Naive thymus-derived CD8-positive, alpha-beta T cell (primary cell): Measurements from ENCODE around the gene RNFT2. TPM values are rescaled to one million over a fixed set of nuclear protein-coding genes. Genes with fewer than 3 reads are reported as not detected.

Experiments used
- ATAC-seq, 2 donors: fragments of 150-1000 bp; cut with Tn5 transposase in 1 of 2; sonication (Bioruptor Pico), chemical (Tn5 transposase) in 1 of 2; 1 replicate in 1 of 2; 2 replicates in 1 of 2; pipeline ENCODE4 v1.10.0; 2021; ENCODE audit warnings: mild to moderate bottlenecking in 2 of 2, moderate library complexity in 2 of 2
- POLR2A ChIA-PET: fragments of 350-600 bp; sonication (Branson Sonifier 250); formaldehyde crosslinking; loops from one replicate; lab custom pipeline; 2021; ENCODE audit warnings: antibody characterized with exemption; lab: Charles Lee
- DNase-seq, 10 donors: peaks; one replicate each; pipeline versions ENCODE4 v3.0.0 to v3.0.0-alpha.2; 2020 to 2022
- H3K27ac Mint-ChIP-seq, 10 donors: one replicate each; pipeline ENCODE4 v1.8.0; 2020 to 2022; ENCODE audit warnings: mild to moderate bottlenecking in 10 of 10, mixed read lengths in 10 of 10, moderate library complexity in 4 of 10, inconsistent platforms in 1 of 10
- H3K27me3 Mint-ChIP-seq, 5 donors: one replicate each; pipeline ENCODE4 v1.8.0; 2021 to 2022; ENCODE audit warnings: mixed read lengths in 5 of 5
- H3K36me3 Mint-ChIP-seq, 3 donors: one replicate each; pipeline ENCODE4 v1.8.0; 2020 to 2022; ENCODE audit warnings: mixed read lengths in 3 of 3, mild to moderate bottlenecking in 2 of 3, inconsistent platforms in 1 of 3
- H3K4me1 Mint-ChIP-seq, 4 donors: one replicate each; pipeline ENCODE4 v1.8.0; 2021 to 2022; ENCODE audit warnings: mixed read lengths in 4 of 4
- H3K4me3 Mint-ChIP-seq, 10 donors: one replicate each; pipeline ENCODE4 v1.8.0; 2020 to 2022; ENCODE audit warnings: mild to moderate bottlenecking in 10 of 10, mixed read lengths in 10 of 10, moderate library complexity in 6 of 10, inconsistent platforms in 1 of 10
- H3K9me3 Mint-ChIP-seq, 9 donors: one replicate each; pipeline ENCODE4 v1.8.0; 2020 to 2022; ENCODE audit warnings: mixed read lengths in 9 of 9, mild to moderate bottlenecking in 3 of 9, inconsistent platforms in 1 of 9, moderate library complexity in 1 of 9
- polyA plus RNA-seq, 3 donors: library from polyadenylated mRNA; unstranded; fragments of 300-500 nt; fragmentation: Illumina TruSeq; gene quantifications; one replicate each; pipeline ENCODE4 v1.2.3, GENCODE V29; 2021
- total RNA-seq, 8 experiments: library from RNA in 2 of 8; stranded (reverse) in 2 of 8; gene quantifications; one replicate each; pipeline ENCODE4 v1.2.3 and lab custom pipeline; 2021 to 2026

RNFT2 gene
- total and polyA plus RNA-seq, 5 experiments from 2014 or later: 1.9 to 7.2 (median 2.4) TPM

DNA sequence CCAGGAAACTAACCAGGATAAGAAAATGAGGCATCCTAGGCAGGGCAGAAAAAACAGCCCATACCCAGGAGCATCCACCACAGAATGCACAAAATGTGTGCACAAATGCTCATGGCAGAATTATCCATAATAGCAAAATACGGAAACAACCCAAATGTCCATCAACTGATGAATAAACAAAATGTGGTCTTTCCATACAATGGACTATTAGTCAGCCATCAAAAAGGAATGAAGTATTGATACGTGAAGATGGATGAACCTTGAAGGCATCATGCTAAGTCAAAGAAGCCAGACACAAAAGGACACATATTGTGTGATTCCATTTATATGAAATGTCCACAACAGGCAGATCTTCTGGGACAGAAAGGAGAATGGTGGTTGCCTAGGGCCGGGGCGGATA is 124.1 kb downstream of the RNFT2 start:
- H3K27me3 Mint-ChIP-seq: peaks cover 6 to 23% (median 14%) of the 10 kb centered on the region in 5 donors
- no peaks in the 10 kb centered on the region for H3K36me3 Mint-ChIP-seq
- H3K4me1 Mint-ChIP-seq: peaks cover 5 to 25% (median 9%) of the 10 kb centered on the region in 4 donors
- POLR2A ChIA-PET: no interaction called here
- no peak overlapping the region for H3K4me3 Mint-ChIP-seq
- ATAC-seq (no peak), DNase-seq (no peak)
- H3K9me3 Mint-ChIP-seq: peaks cover 0 to 4% (median 0%) of the 10 kb centered on the region in 9 donors
- H3K27ac Mint-ChIP-seq: peak overlapping the region in 1 of 10 donors; percentile 31

DNA sequence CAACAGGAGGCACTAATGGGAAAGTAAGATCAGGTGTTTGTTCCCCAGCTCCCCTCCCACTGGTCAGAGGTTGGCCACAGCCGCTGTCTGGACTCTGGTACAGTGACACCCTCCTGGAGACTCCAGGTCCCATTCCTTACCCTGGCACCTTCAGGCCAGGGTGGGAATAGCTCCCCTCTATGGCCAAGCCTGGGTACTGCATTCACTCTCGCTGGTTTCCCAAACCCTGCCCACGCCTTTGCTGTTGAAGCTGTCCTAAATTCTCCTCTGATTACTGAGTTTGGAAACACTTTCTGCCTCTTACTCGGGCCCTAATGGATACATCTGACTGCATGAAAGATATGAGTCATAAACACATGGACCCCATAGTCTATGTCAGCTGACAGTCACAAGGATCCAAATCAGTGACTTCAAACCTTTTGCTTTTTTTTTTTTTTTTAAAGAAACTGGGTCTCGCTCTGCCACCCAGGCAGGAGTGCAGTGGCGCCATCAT is 125.2 kb downstream of the RNFT2 start:
- no peak for DNase-seq
- Mint-ChIP-seq H3K36me3 (no peaks in the 10 kb centered on the region), H3K4me3 (no peak overlapping the region), H3K27ac (peak overlapping the region in 1 of 10 donors; percentile 26), H3K27me3 (peaks cover 2 to 15% (median 7%) of the 10 kb centered on the region in 5 donors), H3K4me1 (peaks cover 3 to 15% (median 7%) of the 10 kb centered on the region in 4 donors), H3K9me3 (peaks cover 0 to 4% (median 0%) of the 10 kb centered on the region in 9 donors)
- ATAC-seq: no peak
- POLR2A ChIA-PET: no interaction called here

GRCh38 chr12:116864371-116865160 is 126.5 kb downstream of the RNFT2 start:
- Mint-ChIP-seq H3K27ac (peak overlapping the region in 1 of 10 donors; percentile 5), H3K4me3 (no peak overlapping the region), H3K36me3 (no peaks in the 10 kb centered on the region), H3K4me1 (peaks cover 3 to 13% (median 7%) of the 10 kb centered on the region in 4 donors), H3K9me3 (peaks cover 0 to 4% (median 0%) of the 10 kb centered on the region in 9 donors), H3K27me3 (peaks cover 1 to 9% (median 3%) of the 10 kb centered on the region in 5 donors)
- no peak for DNase-seq
- POLR2A ChIA-PET: no interaction called here
- ATAC-seq: no peak

GRCh38 chr12:116867523-116867922 is 129.4 kb downstream of the RNFT2 start:
- POLR2A ChIA-PET: no interaction called here
- Mint-ChIP-seq H3K27me3 (peaks cover 0 to 4% (median 2%) of the 10 kb centered on the region in 5 donors), H3K9me3 (peaks cover 0 to 4% (median 0%) of the 10 kb centered on the region in 9 donors)

DNA sequence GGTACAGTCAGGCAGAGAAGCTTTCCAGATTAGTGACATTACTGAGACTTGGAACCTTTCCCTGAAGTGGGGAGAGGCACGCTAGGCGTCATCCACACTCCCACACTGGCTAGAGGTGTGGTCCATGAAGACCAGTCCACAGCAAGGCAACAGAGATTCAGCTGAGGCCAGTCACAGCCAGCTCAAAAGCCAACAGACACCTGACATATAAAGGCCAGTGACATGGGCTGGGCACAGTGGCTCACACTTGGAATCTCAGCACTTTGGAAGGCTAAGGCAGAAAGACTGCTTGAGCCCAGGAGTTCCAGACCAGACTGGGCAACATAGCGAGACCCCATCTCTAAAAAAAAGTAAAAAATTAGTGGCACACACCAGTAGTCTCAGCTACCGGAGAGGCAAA is 132.2 kb downstream of the RNFT2 start:
- Mint-ChIP-seq H3K27me3 (peaks cover 0 to 18% (median 10%) of the 10 kb centered on the region in 5 donors), H3K36me3 (no peaks in the 10 kb centered on the region), H3K4me1 (peaks cover 4 to 20% (median 7%) of the 10 kb centered on the region in 4 donors), H3K27ac (no peak overlapping the region), H3K4me3 (no peak overlapping the region), H3K9me3 (peaks cover 0 to 11% (median 3%) of the 10 kb centered on the region in 9 donors)
- no peak for DNase-seq
- POLR2A ChIA-PET: no interaction called here
- no peak for ATAC-seq

More at GRCh38 chr12:116867523-116867922, 129.4 kb downstream of the RNFT2 start:
- Mint-ChIP-seq H3K27ac (no peak overlapping the region), H3K36me3 (no peaks in the 10 kb centered on the region), H3K4me3 (no peak overlapping the region), H3K4me1 (peaks cover 0 to 3% (median under 1%) of the 10 kb centered on the region in 4 donors)
- ATAC-seq (no peak), DNase-seq (no peak)

DNA sequence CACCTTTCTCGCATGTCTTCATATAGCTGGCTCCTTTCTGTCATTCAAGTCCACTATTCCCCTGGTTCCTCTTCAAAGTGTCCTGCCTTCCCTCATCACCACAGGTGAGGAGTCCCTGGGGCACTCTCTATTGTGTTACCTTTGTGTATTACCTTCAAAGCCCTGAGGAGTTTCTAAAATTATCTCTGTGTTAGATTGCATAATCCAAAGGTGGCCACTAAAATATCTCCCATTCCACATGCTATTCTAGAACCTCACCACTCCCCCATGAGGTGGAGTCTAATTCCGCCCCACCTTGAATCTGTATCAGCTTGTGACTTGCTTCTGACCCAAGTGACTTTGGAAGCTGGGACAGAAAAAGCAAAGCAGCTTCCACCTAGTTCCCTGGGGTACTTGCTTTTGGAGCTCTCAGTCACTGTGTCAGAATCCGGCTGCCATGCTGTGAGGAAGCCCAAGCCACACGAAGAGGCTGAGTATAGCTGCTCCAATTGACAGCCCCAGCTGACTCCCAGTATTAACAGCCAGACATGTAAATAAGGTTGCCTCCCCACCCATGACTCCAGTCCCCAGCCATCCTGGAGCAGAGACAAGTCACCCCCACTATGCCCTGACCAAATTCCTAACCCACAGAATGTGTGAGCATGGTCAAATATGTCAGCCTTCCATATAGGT is 136.3 kb downstream of the RNFT2 start:
- Mint-ChIP-seq H3K9me3 (peaks cover 0 to 11% (median 3%) of the 10 kb centered on the region in 9 donors), H3K4me3 (no peak overlapping the region), H3K27ac (no peak overlapping the region), H3K36me3 (peaks cover 0 to 2% (median 0%) of the 10 kb centered on the region in 3 donors), H3K4me1 (peaks cover 12 to 33% (median 18%) of the 10 kb centered on the region in 4 donors), H3K27me3 (peaks cover 14 to 56% (median 37%) of the 10 kb centered on the region in 5 donors)
- DNase-seq (no peak), ATAC-seq (no peak)
- POLR2A ChIA-PET: no interaction called here

DNA sequence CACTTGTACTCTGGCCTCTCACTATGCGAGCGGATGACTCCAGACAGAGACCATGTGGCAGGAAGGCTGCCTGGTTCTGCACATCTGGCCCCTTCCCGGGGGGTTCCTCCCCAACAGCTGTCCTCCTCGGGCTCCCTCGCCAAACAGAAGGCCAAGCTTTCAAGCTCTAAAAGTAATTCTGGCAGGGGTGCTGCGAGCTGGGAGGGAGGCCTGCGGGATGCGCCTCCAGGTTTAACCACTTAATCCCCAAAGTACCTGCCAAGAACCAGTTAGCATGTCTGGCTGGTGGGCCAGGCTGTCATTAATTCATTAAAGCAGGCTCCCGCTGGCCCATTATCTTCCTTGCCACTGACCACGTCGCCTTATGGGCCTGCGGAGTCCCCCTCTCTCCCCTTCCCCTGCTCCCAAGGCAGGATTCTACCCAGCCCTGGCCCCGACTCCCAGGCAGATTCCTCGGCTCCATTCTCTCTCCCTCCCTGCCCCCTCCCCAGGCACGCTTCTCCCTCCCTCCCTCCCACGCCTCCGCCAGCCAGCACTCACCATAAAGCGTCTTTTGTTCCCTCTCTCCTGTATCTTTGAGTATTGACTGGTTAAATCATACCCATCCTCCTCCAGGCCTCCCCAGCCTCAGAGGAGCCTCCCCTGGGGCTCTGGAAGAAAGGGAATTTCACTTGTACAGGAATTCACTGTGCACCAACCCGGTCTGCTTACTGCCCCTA is 138.2 kb downstream of the RNFT2 start:
- Mint-ChIP-seq H3K9me3 (peaks cover 0 to 11% (median 3%) of the 10 kb centered on the region in 9 donors), H3K27me3 (peaks cover 24 to 72% (median 48%) of the 10 kb centered on the region in 5 donors), H3K4me1 (peaks cover 22 to 48% (median 29%) of the 10 kb centered on the region in 4 donors), H3K27ac (no peak overlapping the region), H3K4me3 (no peak overlapping the region), H3K36me3 (peaks cover 0 to 5% (median 0%) of the 10 kb centered on the region in 3 donors)
- DNase-seq: no peak
- no peak for ATAC-seq
- POLR2A ChIA-PET: interaction anchor here (0.6 kb wide), 1 partner anchor 10 kb away, joined by 5 read pairs; no protein-coding TSS in a partner anchor

- DNase-seq (no peak), ATAC-seq (peak in 1 of 2 donors; percentile 11)
- POLR2A ChIA-PET: no interaction called here
- Mint-ChIP-seq H3K27me3 (peaks cover 34 to 88% (median 62%) of the 10 kb centered on the region in 5 donors), H3K36me3 (peaks cover 0 to 5% (median 0%) of the 10 kb centered on the region in 3 donors), H3K4me1 (peaks cover 17 to 50% (median 36%) of the 10 kb centered on the region in 4 donors), H3K27ac (no peak overlapping the region), H3K9me3 (peaks cover 0 to 11% (median 3%) of the 10 kb centered on the region in 9 donors), H3K4me3 (peak overlapping the region; percentile 75 to 99 (median 88))
Observed at GRCh38 chr12:116878567-116879508, 140.7 kb downstream of the RNFT2 start.

- peaks cover 0 to 5% (median 0%) of the 10 kb centered on the region in 3 donors for H3K36me3 Mint-ChIP-seq
- DNase-seq: peak in 1 of 10 donors; percentile 13
- POLR2A ChIA-PET: interaction anchor here (0.8 kb wide), 1 partner anchor 141 kb away, joined by 3 read pairs; the partner anchor contains the start of genes RNFT2 and SPRING1
- peaks cover 0 to 6% (median 2%) of the 10 kb centered on the region in 9 donors for H3K9me3 Mint-ChIP-seq
- peaks cover 36 to 88% (median 60%) of the 10 kb centered on the region in 5 donors for H3K27me3 Mint-ChIP-seq
- H3K4me3 Mint-ChIP-seq: peak overlapping the region; percentile 75 to 99 (median 89)
- peak; percentile 47 to 53 for ATAC-seq
- H3K4me1 Mint-ChIP-seq: peaks cover 17 to 42% (median 34%) of the 10 kb centered on the region in 4 donors
- H3K27ac Mint-ChIP-seq: peak overlapping the region in 1 of 10 donors; percentile 20
Observed at GRCh38 chr12:116879509-116880212, 141.5 kb downstream of the RNFT2 start.

DNA sequence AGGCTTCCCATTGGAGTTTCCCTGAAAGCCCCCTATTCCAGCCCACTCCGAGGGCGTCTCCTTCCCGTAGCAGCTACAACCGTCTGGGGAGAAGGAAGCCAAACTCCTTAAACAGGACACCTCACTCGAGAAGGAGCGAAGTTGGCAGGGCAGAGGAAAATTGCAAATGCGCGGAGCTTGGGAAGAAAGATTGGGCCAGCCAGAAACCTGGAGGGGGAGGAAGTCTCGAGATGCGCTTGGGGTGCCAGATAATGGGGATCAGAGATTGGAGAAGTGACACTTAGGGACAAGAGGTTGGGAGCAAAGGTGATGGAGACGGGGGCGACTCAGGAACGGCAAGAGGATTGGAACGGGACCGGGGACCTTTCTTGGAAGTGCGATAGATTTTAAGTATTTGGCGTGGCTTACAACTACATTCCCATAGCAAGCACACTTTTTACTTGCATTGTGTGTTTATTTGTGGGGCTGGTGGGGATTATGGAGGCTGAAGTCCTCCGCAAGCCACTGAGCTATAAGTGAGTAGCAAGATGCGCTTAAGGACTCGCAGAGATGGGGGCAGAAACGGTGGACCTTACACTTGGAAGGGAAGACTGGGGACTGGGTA is 142.2 kb downstream of the RNFT2 start:
- H3K4me1 Mint-ChIP-seq: peaks cover 17 to 41% (median 35%) of the 10 kb centered on the region in 4 donors
- H3K36me3 Mint-ChIP-seq: peaks cover 0 to 5% (median 0%) of the 10 kb centered on the region in 3 donors
- no peaks in the 10 kb centered on the region for H3K9me3 Mint-ChIP-seq
- POLR2A ChIA-PET: interaction anchor here (0.8 kb wide), 1 partner anchor 142 kb away, joined by 3 read pairs; the partner anchor contains the start of genes RNFT2 and SPRING1
- peak in 1 of 2 donors; percentile 6 for ATAC-seq
- peaks cover 34 to 89% (median 61%) of the 10 kb centered on the region in 5 donors for H3K27me3 Mint-ChIP-seq
- peak overlapping the region in 4 of 10 donors; percentile 10 to 53 (median 36) for H3K27ac Mint-ChIP-seq
- peak overlapping the region; percentile 75 to 99 (median 89) for H3K4me3 Mint-ChIP-seq
- no peak for DNase-seq
